OCI-LY1 (cell line): Measurements from ENCODE around the gene MOCS3.

Experiments used
- EZH2 ChIP-seq: fragments of 200-600 bp; sonication (generic), shearing (Covaris generic); IDR thresholded peaks from 2 replicates; pipeline ENCODE4 v1.8.0; 2017; ENCODE audit warnings: borderline replicate concordance, mixed run types, mild to moderate bottlenecking, antibody characterized with exemption, low read length, moderate library complexity, mixed read lengths
- TF ChIP-seq, protein P1 (sequence below): fragments of 200-600 bp; sonication (generic), shearing (Covaris generic); IDR thresholded peaks from 2 replicates; pipeline ENCODE4 v1.5.1; 2017; ENCODE audit warnings: mild to moderate bottlenecking, antibody characterized with exemption, low read length, moderate library complexity, mixed read lengths

GRCh38 chr20:50929299-50930138 lies 29.1 kb upstream of the MOCS3 start:
- no peak for TF ChIP-seq EZH2
- TF ChIP-seq, protein P1, sequence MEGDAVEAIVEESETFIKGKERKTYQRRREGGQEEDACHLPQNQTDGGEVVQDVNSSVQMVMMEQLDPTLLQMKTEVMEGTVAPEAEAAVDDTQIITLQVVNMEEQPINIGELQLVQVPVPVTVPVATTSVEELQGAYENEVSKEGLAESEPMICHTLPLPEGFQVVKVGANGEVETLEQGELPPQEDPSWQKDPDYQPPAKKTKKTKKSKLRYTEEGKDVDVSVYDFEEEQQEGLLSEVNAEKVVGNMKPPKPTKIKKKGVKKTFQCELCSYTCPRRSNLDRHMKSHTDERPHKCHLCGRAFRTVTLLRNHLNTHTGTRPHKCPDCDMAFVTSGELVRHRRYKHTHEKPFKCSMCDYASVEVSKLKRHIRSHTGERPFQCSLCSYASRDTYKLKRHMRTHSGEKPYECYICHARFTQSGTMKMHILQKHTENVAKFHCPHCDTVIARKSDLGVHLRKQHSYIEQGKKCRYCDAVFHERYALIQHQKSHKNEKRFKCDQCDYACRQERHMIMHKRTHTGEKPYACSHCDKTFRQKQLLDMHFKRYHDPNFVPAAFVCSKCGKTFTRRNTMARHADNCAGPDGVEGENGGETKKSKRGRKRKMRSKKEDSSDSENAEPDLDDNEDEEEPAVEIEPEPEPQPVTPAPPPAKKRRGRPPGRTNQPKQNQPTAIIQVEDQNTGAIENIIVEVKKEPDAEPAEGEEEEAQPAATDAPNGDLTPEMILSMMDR = peak; percentile 99
